Activated naive CD4-positive, alpha-beta T cell treated with anti-CD3 and anti-CD28 coated beads, Interleukin-2, amount 50 U/mL, for 24 hours (primary cell): ENCODE results near the gene VPS41.
"Not testable (repeated sequence)": the region's sequence is repeated elsewhere in the genome, so short reads cannot be mapped to it uniquely, and the experiment has no call there.

Experiments used
- H3K27ac Mint-ChIP-seq: one replicate; pipeline ENCODE4 v1.8.0; 2021; ENCODE audit warnings: mild to moderate bottlenecking, mixed read lengths
- H3K27me3 Mint-ChIP-seq: one replicate; pipeline ENCODE4 v1.8.0; 2021; ENCODE audit warnings: mixed read lengths
- H3K36me3 Mint-ChIP-seq: one replicate; pipeline ENCODE4 v1.8.0; 2021; ENCODE audit warnings: mixed read lengths
- H3K4me1 Mint-ChIP-seq: one replicate; pipeline ENCODE4 v1.8.0; 2021; ENCODE audit warnings: mixed read lengths
- H3K4me3 Mint-ChIP-seq: one replicate; pipeline ENCODE4 v1.8.0; 2021; ENCODE audit warnings: mild to moderate bottlenecking, mixed read lengths
- H3K9me3 Mint-ChIP-seq: one replicate; pipeline ENCODE4 v1.8.0; 2021; ENCODE audit warnings: mixed read lengths

Gene VPS41

DNA sequence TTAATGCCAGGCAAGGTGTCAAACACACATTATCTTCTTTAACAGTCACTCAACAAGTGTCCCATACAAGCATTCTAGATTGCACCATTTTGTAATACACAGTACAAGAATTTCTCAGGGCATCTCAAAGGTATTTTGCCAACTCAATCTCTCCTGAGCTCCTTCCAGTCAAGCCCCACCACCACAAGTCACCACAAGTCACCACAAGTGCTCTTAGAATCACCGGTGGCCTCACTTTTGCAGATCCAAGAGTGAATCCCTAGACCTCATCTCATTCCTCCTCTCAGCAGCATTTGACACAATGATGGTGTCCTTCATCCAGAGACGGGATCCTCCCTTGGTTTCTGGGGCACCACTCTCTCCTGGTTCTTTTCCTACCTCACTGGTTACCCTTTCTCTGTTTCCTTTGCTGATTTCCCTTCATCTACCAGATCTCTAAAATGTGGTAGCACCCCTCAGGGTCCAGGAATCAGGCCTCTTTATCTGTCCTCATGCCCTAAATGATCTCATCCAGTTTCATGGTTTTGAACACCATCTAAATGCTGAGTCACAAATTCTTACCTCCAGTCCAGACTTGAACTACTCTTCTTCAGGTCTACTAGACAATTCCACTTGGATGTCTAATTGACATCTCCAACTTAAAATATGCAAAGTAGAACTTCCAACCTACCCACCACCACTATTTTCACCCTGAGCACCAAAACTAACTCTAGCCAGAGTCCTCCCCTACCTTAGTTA, 26.9 kb downstream of the VPS41 start:
- H3K27me3 Mint-ChIP-seq = no peaks in the 10 kb centered on the region
- no peak overlapping the region for H3K4me3 Mint-ChIP-seq
- peaks cover 24% of the 10 kb centered on the region for H3K36me3 Mint-ChIP-seq
- H3K4me1 Mint-ChIP-seq = peaks cover 60% of the 10 kb centered on the region
- H3K9me3 Mint-ChIP-seq = peaks cover 5% of the 10 kb centered on the region
- no peak overlapping the region for H3K27ac Mint-ChIP-seq

DNA sequence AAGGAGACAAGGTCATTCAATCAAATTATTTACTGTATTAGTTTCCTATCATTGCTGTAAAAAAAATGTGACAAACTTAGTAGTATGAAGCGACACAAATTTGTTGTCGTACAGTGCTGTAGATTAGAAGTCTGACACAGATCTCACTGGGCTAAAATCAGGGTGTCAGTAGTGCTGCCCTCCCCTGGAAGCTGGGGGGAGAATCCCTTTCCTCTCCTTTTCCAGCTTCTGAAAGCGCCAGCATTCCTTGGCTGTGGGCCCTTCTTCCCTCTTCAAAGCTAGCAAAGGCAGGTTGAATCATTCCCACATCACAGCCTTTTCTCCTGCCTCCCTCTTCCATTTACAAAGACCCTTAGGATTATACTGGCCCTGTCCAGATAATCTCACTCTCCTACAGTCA, 28.0 kb downstream of the VPS41 start:
- Mint-ChIP-seq H3K4me3 (no peak overlapping the region), H3K9me3 (peaks cover 5% of the 10 kb centered on the region), H3K4me1 (peaks cover 65% of the 10 kb centered on the region), H3K27me3 (no peaks in the 10 kb centered on the region), H3K36me3 (peaks cover 19% of the 10 kb centered on the region), H3K27ac (no peak overlapping the region)

DNA sequence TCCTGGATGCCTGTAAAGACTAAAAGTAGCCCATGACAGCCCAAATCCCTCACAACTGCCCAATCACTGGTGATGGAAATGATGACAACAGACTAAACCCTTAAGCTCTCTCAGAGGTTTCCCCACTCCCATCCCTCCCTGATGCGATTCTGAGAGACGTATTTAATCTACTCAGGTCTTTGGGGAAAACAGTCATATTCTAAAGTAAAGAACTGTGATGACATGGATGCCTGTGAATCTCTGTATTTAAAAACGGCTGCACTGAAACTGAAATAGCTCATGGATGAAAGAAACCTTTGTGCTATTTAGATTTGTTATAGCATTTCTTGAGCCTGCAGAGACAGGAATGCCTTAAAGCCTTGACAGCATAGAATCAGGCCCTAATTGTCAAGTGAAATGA, 28.5 kb downstream of the VPS41 start:
- no peaks in the 10 kb centered on the region for H3K27me3 Mint-ChIP-seq
- H3K27ac Mint-ChIP-seq = no peak overlapping the region

DNA sequence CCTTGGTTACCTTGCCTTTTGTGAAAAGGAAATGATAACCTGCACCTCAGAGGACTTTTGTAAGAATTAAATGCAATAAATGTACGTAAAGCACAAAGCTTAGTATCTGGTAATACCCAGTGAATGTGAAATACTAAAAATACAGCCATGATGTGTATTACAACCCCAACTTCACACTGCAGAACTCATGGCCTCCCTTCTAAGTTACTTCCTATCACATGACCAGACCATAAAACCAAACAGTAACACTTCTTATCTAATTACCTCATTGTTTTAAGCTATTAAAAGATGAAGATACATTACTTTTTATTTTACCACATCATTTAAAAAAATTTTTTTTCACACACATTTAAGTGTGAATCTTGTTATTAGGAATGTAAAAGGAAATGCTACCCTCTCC, 29.0 kb downstream of the VPS41 start:
- Mint-ChIP-seq H3K27me3 (no peaks in the 10 kb centered on the region), H3K4me1 (peaks cover 65% of the 10 kb centered on the region), H3K4me3 (no peak overlapping the region), H3K36me3 (peaks cover 13% of the 10 kb centered on the region), H3K27ac (no peak overlapping the region), H3K9me3 (no peaks in the 10 kb centered on the region)

More for the DNA sequence above, 28.5 kb downstream of the VPS41 start:
- no peak overlapping the region for H3K4me3 Mint-ChIP-seq
- H3K36me3 Mint-ChIP-seq = peaks cover 16% of the 10 kb centered on the region
- H3K9me3 Mint-ChIP-seq = peaks cover 2% of the 10 kb centered on the region
- H3K4me1 Mint-ChIP-seq = peaks cover 64% of the 10 kb centered on the region

DNA sequence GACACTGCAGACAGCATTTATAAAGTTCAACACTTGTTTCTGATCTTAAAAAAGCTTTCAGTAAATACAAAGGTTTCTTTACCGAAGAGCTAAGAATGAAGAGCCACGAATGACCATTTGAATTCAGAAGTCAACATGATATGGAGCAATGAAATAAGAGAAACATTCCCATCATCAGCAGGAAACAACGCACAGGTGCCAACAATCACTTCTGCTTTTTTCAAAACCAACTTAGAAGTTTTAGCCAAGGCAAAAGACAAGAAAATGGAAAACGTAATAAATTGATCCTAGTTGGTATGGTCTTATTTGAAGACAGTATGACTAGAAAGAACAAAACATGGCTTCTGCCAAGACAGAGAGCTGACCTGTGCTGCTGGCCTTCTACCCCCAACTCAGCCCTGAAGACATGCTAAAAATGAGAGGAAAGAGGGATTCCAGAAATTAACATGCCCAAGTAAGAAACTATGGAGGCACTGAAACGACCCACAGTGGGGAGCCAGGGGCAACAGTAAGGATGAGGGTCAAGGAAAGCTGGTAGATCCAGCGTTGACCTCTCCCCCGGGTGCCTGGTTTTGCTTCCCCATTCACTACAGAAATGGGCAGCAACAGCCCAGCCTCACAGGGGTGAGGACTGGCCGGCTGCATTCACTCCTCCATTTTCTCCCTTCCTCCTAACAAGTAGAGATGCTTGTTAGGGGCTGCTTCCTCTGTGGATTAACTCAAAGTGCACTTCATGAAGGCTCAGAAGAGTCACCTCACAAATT, 30.1 kb downstream of the VPS41 start:
- peaks cover 65% of the 10 kb centered on the region for H3K4me1 Mint-ChIP-seq
- no peaks in the 10 kb centered on the region for H3K27me3 Mint-ChIP-seq
- no peak overlapping the region for H3K27ac Mint-ChIP-seq
- H3K9me3 Mint-ChIP-seq = no peaks in the 10 kb centered on the region
- H3K4me3 Mint-ChIP-seq = no peak overlapping the region
- H3K36me3 Mint-ChIP-seq = peaks cover 13% of the 10 kb centered on the region

DNA sequence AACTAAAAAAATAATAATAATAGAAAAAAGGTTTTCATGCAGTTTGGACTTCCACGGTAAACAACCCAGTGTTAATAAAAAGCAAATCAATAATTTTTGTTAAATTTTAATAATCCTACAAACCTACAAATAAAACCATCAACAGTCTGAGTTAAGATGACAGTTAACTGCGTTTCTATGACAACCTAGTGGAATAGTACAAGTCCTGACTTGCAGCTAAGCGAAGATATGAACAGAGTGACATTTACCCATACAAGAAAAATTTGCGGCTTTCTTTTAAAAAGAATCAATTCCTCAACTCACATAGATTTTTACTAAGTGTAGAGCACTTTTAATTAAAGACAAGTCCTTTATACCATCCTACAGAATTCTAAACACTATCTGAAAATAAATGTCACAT, 35.6 kb downstream of the VPS41 start:
- H3K9me3 Mint-ChIP-seq = no peaks in the 10 kb centered on the region
- no peaks in the 10 kb centered on the region for H3K27me3 Mint-ChIP-seq
- H3K4me1 Mint-ChIP-seq = peaks cover 33% of the 10 kb centered on the region
- no peak overlapping the region for H3K27ac Mint-ChIP-seq
- no peak overlapping the region for H3K4me3 Mint-ChIP-seq
- peaks cover 11% of the 10 kb centered on the region for H3K36me3 Mint-ChIP-seq

DNA sequence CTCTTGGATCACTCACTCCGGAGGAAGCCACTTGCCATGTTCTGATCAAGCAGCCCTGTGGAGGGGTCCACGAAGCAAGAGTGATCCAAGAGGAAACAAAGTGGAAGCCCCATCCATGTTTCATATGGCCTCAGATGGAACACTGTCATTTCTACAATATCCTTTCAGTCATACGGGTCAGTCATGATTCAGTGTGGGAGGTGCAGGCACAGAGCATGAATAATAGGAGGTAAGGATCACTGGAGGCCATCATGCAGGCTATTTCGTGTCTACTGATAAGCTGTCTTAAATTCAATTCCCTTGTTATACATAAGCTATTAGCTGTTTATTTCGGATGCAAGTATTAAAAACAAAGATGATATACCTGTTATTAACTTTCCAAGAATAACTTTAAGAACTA, 36.8 kb downstream of the VPS41 start:
- Mint-ChIP-seq H3K9me3 (no peaks in the 10 kb centered on the region), H3K27me3 (no peaks in the 10 kb centered on the region), H3K4me1 (peaks cover 27% of the 10 kb centered on the region), H3K4me3 (no peak overlapping the region), H3K36me3 (peaks cover 11% of the 10 kb centered on the region), H3K27ac (no peak overlapping the region)

DNA sequence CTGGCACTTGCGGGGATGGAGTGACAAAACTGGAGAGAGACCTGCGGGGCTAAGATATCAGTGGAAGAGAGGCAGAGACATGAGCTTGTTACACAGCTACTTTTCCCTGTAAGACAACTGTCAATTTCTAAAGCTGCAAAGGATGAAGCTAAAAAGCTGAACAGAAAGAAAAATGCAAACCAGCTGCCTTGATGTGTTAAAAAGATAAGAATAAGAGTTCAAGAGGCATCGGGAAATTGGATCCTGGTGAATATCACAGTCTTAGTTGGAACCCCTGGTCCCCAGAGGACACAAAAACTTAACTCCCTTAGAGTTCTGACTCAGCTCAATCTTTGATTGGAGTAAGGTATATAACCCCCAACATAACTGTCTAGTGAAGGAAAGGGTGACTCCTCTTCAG, 38.8 kb downstream of the VPS41 start:
- Mint-ChIP-seq H3K4me1 (peaks cover 16% of the 10 kb centered on the region), H3K9me3 (no peaks in the 10 kb centered on the region), H3K27me3 (no peaks in the 10 kb centered on the region), H3K4me3 (no peak overlapping the region), H3K27ac (no peak overlapping the region), H3K36me3 (peaks cover 11% of the 10 kb centered on the region)

DNA sequence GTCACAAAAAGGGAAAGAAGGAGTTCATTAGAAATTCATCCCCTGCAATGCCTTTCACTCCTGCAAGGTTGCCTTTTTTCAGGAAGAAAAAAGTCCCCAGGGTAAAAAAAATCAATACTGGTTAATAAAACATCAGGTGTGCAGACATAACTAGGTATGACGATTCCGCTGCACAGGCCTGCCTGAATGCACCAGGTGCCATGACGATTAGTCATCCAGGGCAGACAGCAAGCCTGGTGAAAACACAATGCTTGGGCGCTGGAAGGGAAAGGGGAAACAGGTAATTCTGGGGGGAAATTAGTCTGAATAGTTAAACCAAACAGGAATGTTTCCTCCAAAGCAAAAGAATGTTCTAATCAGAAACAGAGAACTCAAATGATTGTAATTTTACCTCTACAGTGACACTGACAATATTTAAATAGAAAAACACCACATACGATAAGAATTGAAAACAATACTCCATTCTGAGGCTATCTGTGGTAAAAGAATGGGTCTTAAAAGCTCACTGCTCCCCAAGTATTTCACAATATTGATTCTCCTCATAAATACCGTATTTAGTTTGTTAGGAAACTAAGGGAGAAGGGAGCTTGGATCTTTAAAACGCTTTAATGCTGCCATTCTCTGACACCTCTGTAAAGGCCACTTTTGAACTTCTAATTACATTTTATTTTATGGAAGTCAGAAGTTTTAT, 45.2 kb downstream of the VPS41 start:
- Mint-ChIP-seq H3K9me3 (no peaks in the 10 kb centered on the region), H3K27ac (no peak overlapping the region), H3K36me3 (peaks cover 15% of the 10 kb centered on the region), H3K4me1 (no peaks in the 10 kb centered on the region), H3K4me3 (no peak overlapping the region), H3K27me3 (no peaks in the 10 kb centered on the region)

DNA sequence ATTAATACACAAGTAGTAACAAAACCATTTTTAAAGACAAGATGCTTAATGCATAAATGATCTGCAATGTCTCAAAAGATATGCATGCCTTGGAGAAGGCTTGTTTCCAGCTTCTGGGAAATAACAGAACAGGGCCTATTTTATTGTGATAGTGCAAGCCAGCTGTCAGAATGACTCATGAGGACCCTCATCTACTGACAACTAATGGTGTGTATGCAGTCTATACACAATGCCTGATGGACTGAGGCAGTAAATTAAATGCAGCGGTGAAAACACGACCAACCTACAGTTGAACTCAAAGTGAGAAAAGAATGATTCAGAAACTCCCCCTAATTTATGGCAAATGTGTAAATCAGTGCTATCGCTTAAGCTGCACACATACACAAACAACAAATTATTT, 46.3 kb downstream of the VPS41 start:
- Mint-ChIP-seq H3K36me3 (peaks cover 15% of the 10 kb centered on the region), H3K27ac (no peak overlapping the region), H3K27me3 (no peaks in the 10 kb centered on the region), H3K4me1 (peaks cover 1% of the 10 kb centered on the region), H3K9me3 (no peaks in the 10 kb centered on the region), H3K4me3 (no peak overlapping the region)

DNA sequence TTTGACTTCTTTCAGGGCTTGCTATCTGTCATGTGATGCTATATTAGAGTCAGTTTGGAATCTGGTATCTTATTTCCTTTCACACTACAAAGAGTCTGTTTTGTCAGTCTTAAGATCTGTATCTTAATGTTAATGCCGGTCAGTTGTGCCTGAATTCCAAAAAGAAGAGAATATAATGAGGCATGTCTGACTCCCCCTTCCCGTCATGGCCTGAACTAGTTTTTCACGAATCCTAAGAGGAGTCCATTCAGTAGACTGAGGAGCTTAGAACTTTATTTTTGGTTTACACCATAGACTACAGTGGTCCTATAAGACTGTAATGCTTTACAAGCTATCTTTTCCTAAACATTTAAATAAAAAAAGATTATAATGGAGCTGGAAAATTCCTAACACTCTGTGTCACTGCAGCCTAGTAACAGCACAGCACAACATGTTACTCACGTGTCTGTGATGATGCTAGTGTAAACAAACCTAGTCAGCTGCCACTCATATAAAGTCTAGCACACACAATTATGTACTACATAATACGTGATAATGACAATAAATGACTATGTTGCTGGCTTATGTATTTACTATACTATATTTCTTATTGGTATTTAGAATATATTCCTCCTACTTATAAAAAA, 50.6 kb downstream of the VPS41 start:
- no peak overlapping the region for H3K27ac Mint-ChIP-seq

DNA sequence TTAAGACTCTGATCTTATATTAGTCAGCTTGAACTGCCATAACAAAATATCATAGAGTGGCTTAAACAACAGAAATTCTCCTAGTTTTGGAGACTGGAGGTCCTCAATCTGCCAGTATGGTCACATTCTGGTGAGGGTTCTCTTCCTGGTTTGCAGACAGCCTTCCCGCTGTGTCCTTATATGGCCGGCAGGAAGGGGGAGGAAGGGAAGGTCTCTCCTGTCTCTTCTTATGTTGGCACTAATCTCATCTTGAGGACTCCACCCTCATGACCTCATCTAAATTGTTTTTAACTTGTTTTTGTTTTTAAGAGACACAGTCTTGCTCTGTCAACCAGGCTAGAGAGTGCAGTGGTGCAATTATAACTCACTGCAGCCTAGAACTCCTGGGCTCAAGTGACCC, 53.1 kb downstream of the VPS41 start:
- no peaks in the 10 kb centered on the region for H3K27me3 Mint-ChIP-seq
- no peaks in the 10 kb centered on the region for H3K9me3 Mint-ChIP-seq
- H3K4me3 Mint-ChIP-seq = no peak overlapping the region
- H3K36me3 Mint-ChIP-seq = peaks cover 28% of the 10 kb centered on the region
- no peak overlapping the region for H3K27ac Mint-ChIP-seq
- peaks cover 25% of the 10 kb centered on the region for H3K4me1 Mint-ChIP-seq

More for the DNA sequence above, 50.6 kb downstream of the VPS41 start:
- Mint-ChIP-seq H3K36me3 (peaks cover 34% of the 10 kb centered on the region), H3K27me3 (no peaks in the 10 kb centered on the region), H3K4me3 (no peak overlapping the region), H3K4me1 (peaks cover 24% of the 10 kb centered on the region), H3K9me3 (no peaks in the 10 kb centered on the region)

DNA sequence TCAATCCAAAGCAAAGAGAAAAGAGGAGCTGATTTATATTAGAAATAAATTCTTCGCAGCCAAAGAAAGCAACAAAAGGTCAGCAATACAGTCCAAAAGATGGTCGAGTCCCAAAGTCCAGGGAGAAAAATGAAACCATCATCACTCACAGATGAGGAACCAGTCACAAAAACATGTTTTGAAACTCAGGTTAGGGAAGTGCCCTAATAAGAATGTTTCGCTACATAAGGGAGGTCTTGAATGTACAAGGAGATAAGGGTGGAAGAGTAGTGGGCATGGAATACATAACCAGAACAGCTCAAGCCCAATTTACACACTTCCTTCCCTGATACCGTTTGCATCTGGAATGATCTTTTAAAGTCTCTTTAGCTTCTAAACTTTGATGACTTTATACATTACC, 53.6 kb downstream of the VPS41 start:
- Mint-ChIP-seq H3K4me1 (peaks cover 25% of the 10 kb centered on the region), H3K27ac (no peak overlapping the region), H3K27me3 (no peaks in the 10 kb centered on the region), H3K4me3 (no peak overlapping the region), H3K36me3 (peaks cover 26% of the 10 kb centered on the region), H3K9me3 (no peaks in the 10 kb centered on the region)

DNA sequence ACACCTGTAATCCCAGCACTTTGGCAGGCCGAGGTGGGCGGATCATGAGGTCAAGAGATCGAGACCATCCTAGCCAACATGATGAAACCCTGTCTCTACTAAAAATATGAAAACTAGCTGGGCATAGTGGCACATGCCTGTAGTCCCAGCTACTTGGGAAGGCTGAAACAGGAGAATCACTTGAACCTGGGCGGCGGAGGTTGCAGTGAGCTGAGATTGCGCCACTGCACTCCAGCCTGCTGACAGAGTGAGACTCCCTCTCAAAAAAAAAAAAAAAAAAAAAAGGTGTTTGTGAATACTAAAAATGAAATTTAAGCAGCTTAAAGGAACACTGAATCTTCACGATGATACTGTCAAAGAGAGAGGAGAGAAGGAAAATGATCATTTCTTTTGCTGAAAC, 54.0 kb downstream of the VPS41 start:
- not testable (repeated sequence) for H3K4me3 Mint-ChIP-seq, H3K27me3 Mint-ChIP-seq, H3K9me3 Mint-ChIP-seq, H3K27ac Mint-ChIP-seq
- Mint-ChIP-seq H3K4me1 (peaks cover 27% of the 10 kb centered on the region), H3K36me3 (peaks cover 26% of the 10 kb centered on the region)

DNA sequence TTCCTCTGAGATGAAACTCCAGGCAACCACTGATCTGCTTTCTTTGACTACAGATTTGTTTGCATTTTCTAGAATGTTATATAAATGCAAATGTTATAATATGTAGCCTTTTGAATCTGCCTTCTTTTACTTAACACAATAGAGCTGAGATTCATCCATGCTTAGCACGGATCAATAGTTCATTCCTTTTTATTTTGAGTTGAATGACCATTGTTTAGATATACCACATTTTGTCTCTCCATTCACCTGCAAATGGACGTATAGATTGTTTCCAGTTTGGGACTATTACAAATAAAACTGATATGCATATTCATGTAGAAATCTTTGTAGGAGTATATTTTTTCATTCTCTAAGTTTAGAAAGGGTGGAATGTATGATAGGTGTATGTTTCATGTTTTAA, 57.7 kb downstream of the VPS41 start:
- Mint-ChIP-seq H3K9me3 (no peaks in the 10 kb centered on the region), H3K36me3 (peaks cover 27% of the 10 kb centered on the region), H3K27me3 (no peaks in the 10 kb centered on the region), H3K27ac (no peak overlapping the region), H3K4me3 (no peak overlapping the region), H3K4me1 (peaks cover 23% of the 10 kb centered on the region)

DNA sequence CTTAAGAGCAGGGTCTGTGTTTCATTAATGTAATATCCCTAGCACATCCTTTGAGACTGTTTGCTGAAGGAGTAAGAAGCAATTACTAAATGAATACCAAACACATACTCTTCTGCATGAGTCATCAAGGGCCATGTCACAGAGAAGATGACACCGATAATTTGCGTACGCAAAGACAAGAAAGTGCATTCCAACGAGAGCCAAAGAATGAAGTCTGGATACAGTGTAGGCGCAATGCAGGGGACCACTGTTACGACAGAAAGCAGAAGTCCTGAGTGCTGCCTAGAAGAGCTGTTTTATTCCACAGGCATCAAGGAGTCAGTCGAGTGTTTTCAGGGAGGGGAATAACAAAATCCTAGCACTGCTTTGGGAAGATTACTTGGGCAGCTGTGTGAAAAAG, 62.7 kb downstream of the VPS41 start:
- H3K27ac Mint-ChIP-seq = no peak overlapping the region
- no peaks in the 10 kb centered on the region for H3K27me3 Mint-ChIP-seq
- no peak overlapping the region for H3K4me3 Mint-ChIP-seq
- peaks cover 26% of the 10 kb centered on the region for H3K4me1 Mint-ChIP-seq
- H3K9me3 Mint-ChIP-seq = no peaks in the 10 kb centered on the region
- peaks cover 17% of the 10 kb centered on the region for H3K36me3 Mint-ChIP-seq
